ENCODE results near the gene CCNJL. TPM values are rescaled to one million over a fixed set of nuclear protein-coding genes. Genes with fewer than 3 reads are reported as not detected.
A peak's percentile ranks its signal among the peaks of the same experiment; 100 is the strongest.

CCNJL gene
- total RNA-seq, 1 donor = 0.86 TPM

GRCh38 chr5:160317434-160317833, 5.1 kb upstream of the CCNJL start:
- H3K4me3 ChIP-seq (ENCODE audit: low read depth, low read length) = no peak overlapping the region
- no peak for DNase-seq (ENCODE audit: low read depth)
- TF ChIP-seq CTCF (IDR thresholded peaks at IDR 0.05; ENCODE audit: insufficient read depth, low read depth, low read length) = no peak

DNA sequence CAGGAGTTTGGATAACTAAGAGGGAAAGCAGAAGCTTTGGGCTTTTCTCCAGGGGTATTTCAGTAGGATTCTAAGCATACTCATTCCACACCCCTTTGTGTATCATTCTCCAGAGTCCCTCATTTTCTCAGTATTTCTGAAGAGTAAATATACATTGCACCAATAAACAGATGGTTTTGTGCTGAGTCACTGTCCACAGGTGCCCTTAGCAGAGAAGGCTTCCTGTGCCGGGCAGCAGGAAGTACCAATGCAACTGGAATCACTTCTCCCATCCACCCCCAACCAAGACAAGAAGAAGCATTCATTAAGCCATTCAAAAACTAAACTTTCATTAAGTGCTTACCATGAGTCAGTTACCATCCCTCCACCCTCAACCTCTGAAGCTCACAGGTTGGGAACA, 3.6 kb upstream of the CCNJL start:
- peak; percentile 39 for DNase-seq (ENCODE audit: low read depth)
- no peak overlapping the region for H3K4me3 ChIP-seq (ENCODE audit: low read depth, low read length)
- no peak for TF ChIP-seq CTCF (IDR thresholded peaks at IDR 0.05; ENCODE audit: insufficient read depth, low read depth, low read length)

GRCh38 chr5:160312960-160313727, 780 bp upstream of the CCNJL start:
- peak overlapping the region; percentile 71 for H3K4me3 ChIP-seq (ENCODE audit: low read depth, low read length)
- DNase-seq (ENCODE audit: low read depth) = no peak
- TF ChIP-seq CTCF (IDR thresholded peaks at IDR 0.05; ENCODE audit: insufficient read depth, low read depth, low read length) = no peak

DNA sequence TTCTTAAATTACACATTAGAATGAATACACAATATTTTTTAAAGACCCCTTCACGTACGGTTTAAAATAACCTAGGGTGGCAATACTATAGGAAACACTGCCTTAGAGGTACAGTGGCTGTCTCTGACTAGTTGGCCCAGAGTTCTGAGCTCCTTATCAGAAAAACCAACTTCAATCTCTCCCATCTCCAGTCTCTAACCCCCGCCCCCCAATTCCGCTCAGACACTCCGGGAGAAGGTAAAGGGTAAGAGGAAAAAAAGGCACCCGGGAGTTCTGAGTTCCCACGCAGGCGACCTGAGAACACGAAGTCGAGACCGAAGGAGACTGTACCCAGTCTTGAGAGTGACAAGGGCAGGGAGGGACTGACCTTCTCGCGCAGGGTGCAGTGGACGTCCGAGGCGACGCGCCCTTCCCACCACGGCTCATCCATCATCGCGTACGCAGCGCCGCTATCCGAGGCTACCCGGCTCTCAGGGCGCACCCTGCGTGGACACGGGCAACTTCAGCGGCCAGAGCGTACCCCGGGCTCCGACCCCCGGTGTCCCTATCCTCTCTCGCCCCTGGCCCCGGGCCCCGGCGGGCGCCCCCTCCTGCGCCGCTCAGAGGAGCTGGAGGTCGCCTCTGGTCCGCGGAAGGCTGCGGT, 752 bp downstream of the CCNJL start:
- H3K4me3 ChIP-seq (ENCODE audit: low read depth, low read length) = peak overlapping the region; percentile 71
- no peak for TF ChIP-seq CTCF (IDR thresholded peaks at IDR 0.05; ENCODE audit: insufficient read depth, low read depth, low read length)
- no peak for DNase-seq (ENCODE audit: low read depth)

DNA sequence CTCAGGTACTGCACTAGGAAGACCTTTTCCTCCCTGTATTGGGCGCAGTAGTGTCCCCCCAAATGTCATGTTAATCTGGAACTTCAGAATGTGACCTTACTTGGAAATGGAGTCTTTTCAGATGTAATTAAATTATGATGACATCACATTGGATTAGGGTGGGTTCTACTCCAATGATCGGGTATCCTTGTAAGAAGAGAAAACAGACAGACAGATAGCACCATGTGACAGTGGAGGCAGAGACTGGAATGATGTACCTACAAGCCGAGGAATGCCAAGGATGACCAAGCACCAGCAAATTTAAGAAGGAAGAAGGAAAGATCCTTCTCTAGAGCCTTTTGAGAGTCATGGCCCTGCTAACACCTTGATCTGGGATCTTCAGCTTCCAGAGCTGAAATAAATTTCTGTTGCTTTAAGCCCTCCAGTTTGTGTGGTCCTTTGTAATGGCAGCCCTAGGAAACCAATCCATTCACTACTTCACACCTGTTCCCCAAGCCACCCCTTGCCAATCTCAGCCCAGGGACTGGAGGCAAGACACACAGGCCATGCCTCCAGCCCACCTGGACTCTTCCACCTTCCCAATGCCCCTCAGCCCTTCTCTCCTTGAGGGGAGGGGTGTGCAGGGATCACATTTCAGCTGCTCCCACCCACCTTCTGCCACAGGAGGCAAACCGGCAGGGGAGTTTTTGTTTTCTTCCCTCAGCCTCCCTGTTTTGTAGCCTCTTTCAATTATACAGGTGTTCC, 1.6 kb downstream of the CCNJL start:
- no peak overlapping the region for H3K4me3 ChIP-seq (ENCODE audit: low read depth, low read length)
- DNase-seq (ENCODE audit: low read depth) = no peak
- no peak for TF ChIP-seq CTCF (IDR thresholded peaks at IDR 0.05; ENCODE audit: insufficient read depth, low read depth, low read length)

- TF ChIP-seq CTCF (IDR thresholded peaks at IDR 0.05; ENCODE audit: insufficient read depth, low read depth, low read length) = no peak
- no peak for DNase-seq (ENCODE audit: low read depth)
- no peak overlapping the region for H3K4me3 ChIP-seq (ENCODE audit: low read depth, low read length)
Measured at GRCh38 chr5:160310140-160310539, 2.2 kb downstream of the CCNJL start.
